ENCODE measurements around the gene CENPN. TPM values are rescaled to one million over a fixed set of nuclear protein-coding genes. Genes with fewer than 3 reads are reported as not detected.

The CENPN gene
- total and polyA plus RNA-seq, 3 donors from 2014 or later: 11.5 to 39.1 (median 19.3) TPM

GRCh38 chr16:80984124-80984892 is 22.7 kb upstream of the CENPN start:
- no peaks in the 10 kb centered on the region for H3K9me3 ChIP-seq
- no peak overlapping the region for H3K27ac ChIP-seq
- TF ChIP-seq CTCF (IDR thresholded peaks at IDR 0.05) (no peak), POLR2A (IDR thresholded peaks at IDR 0.05) (no peak)
- DNase-seq: no peak
- H3K4me1 ChIP-seq: no peaks in the 10 kb centered on the region
- WGBS, 2 donors: 81 to 82% methylated on average over 6 of the region's 6 CpGs
- intact Hi-C loops (cut with DNase I; ENCODE audit: low total_unique reads): loop anchor here (10.0 kb wide), 1 partner anchor 60 kb away; no protein-coding TSS in a partner anchor
- no peaks in the 10 kb centered on the region for H3K27me3 ChIP-seq
- H3K36me3 ChIP-seq (ENCODE audit: low read depth, missing control alignments): no peaks in the 10 kb centered on the region
- no peak overlapping the region for H3K4me3 ChIP-seq

- WGBS, 2 donors: 67 to 78% methylated on average over 2 of the region's 2 CpGs
- Histone ChIP-seq H3K36me3 (ENCODE audit: low read depth, missing control alignments) (no peaks in the 10 kb centered on the region), H3K27me3 (no peaks in the 10 kb centered on the region), H3K4me3 (no peak overlapping the region), H3K9me3 (no peaks in the 10 kb centered on the region), H3K27ac (no peak overlapping the region), H3K4me1 (no peaks in the 10 kb centered on the region)
- no peak for DNase-seq
- TF ChIP-seq CTCF (IDR thresholded peaks at IDR 0.05): no peak
- TF ChIP-seq POLR2A (IDR thresholded peaks at IDR 0.05): no peak
- intact Hi-C loops (cut with DNase I; ENCODE audit: low total_unique reads): loop anchor here (10.0 kb wide), 1 partner anchor 61 kb away; no protein-coding TSS in a partner anchor
Measured at GRCh38 chr16:80985611-80986010, 21.4 kb upstream of the CENPN start.

GRCh38 chr16:80986557-80986956 is 20.5 kb upstream of the CENPN start:
- DNase-seq: no peak
- Histone ChIP-seq H3K27ac (no peak overlapping the region), H3K36me3 (ENCODE audit: low read depth, missing control alignments) (no peaks in the 10 kb centered on the region), H3K4me1 (no peaks in the 10 kb centered on the region), H3K4me3 (no peak overlapping the region), H3K27me3 (no peaks in the 10 kb centered on the region), H3K9me3 (no peaks in the 10 kb centered on the region)
- TF ChIP-seq POLR2A (IDR thresholded peaks at IDR 0.05): no peak
- no peak for TF ChIP-seq CTCF (IDR thresholded peaks at IDR 0.05)
- 55 to 82% methylated on average over 2 of the region's 2 CpGs for WGBS, 2 donors
- intact Hi-C loops (cut with DNase I; ENCODE audit: low total_unique reads): loop anchor here (10.0 kb wide), 1 partner anchor 62 kb away; no protein-coding TSS in a partner anchor

GRCh38 chr16:80988756-80989155 is 18.3 kb upstream of the CENPN start:
- Histone ChIP-seq H3K27me3 (no peaks in the 10 kb centered on the region), H3K9me3 (no peaks in the 10 kb centered on the region), H3K36me3 (ENCODE audit: low read depth, missing control alignments) (no peaks in the 10 kb centered on the region), H3K4me1 (no peaks in the 10 kb centered on the region), H3K4me3 (no peak overlapping the region), H3K27ac (no peak overlapping the region)
- TF ChIP-seq CTCF (IDR thresholded peaks at IDR 0.05) (no peak), POLR2A (IDR thresholded peaks at IDR 0.05) (no peak)
- DNase-seq: no peak
- intact Hi-C loops (cut with DNase I; ENCODE audit: low total_unique reads): loop anchor here (10.0 kb wide), 1 partner anchor 64 kb away; no protein-coding TSS in a partner anchor
- 67 to 74% methylated on average over 7 of the region's 7 CpGs for WGBS, 2 donors

Data from testis (tissue), 3 donors.